ENCODE measurements around the gene FGFR3. TPM values are rescaled to one million over a fixed set of nuclear protein-coding genes. Genes with fewer than 3 reads are reported as not detected.
"Not testable (repeated sequence)": the region's sequence is repeated elsewhere in the genome, so short reads cannot be mapped to it uniquely, and the experiment has no call there.

The FGFR3 gene
- total and polyA plus RNA-seq, 5 experiments from 2014 or later: 0.19 TPM; not detected in 4

DNA sequence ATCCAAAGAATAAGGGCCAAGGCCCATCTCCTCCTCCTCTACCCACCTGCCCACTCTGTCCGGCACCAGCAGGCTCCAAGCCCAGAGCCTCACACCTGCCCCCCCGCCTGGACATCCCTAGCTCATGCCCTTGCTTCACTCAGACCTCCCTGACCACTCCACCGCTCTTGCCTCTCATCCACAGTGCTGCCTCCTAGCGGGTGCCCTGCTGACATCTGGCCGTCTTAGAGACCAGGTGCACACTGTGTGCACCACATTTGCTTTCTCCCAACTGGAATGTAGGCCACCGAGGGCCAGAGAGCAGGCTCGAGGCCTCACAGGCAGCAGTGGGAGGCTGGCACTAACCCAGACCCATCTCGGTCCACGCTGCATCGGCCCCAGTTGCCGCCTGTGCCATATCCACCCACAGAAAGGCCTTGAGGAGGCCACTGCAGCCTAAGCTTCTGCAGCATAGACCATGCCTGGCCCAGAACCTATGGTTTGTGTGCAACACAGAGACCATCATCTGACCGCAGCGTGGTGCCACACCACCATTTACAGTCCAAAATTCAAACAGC lies 49.3 kb downstream of the FGFR3 start:
- ATAC-seq (no peak), DNase-seq (no peak)
- H3K36me3 Mint-ChIP-seq: peaks cover 0 to 83% (median 8%) of the 10 kb centered on the region in 3 donors
- POLR2A ChIA-PET: no interaction called here
- peak overlapping the region in 2 of 10 donors; percentile 63 to 87 for H3K27ac Mint-ChIP-seq
- H3K4me1 Mint-ChIP-seq: peaks cover 3 to 34% (median 17%) of the 10 kb centered on the region in 4 donors
- no peaks in the 10 kb centered on the region for H3K9me3 Mint-ChIP-seq
- no peaks in the 10 kb centered on the region for H3K27me3 Mint-ChIP-seq
- no peak overlapping the region for H3K4me3 Mint-ChIP-seq

DNA sequence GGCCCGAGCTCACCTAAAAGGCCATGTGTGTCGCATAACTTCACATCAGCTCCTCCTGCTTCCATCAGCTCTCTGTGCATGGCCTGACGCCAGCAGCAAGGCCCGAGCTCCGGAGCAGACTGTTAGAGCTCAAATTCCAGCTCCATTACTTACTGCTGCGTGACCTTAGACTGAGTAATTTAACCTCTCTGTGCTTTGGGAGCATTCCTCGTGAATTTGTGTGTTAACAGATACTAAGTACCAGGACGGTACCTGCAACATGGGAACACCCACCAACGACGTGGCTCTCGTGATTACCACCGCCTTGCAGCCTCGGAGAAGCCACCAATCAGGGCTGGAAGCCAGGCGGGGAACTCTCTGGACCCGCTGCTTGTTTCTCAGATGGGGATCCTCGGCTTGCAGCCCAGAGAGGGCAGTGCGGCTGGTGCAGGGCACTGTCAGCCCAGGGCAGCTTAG lies 49.9 kb downstream of the FGFR3 start:
- ATAC-seq: no peak
- no peak overlapping the region for H3K27ac Mint-ChIP-seq
- POLR2A ChIA-PET: no interaction called here

DNA sequence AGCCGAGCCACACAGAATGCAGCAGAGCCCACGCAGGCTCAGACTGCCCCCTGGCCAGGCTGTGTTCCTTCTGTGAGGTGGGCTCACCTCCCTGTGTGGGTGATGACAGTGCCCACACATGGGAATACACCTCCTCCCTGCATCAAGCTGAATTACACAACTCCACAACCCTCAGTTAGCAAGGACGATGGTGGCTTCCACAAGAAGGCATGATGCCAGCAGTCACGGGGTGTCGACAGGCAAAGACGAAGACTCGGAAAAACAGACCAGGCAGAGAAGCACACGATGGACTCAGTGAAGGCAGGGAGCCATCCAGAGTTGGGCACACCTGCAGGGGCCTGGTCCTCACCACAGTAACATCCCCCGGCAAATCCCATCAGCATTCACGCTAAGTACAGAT lies 50.8 kb downstream of the FGFR3 start:
- H3K4me3 Mint-ChIP-seq: no peak overlapping the region
- H3K36me3 Mint-ChIP-seq: peaks cover 0 to 80% (median 12%) of the 10 kb centered on the region in 3 donors
- POLR2A ChIA-PET: no interaction called here
- H3K9me3 Mint-ChIP-seq: no peaks in the 10 kb centered on the region
- H3K27ac Mint-ChIP-seq: no peak overlapping the region
- peaks cover 6 to 34% (median 19%) of the 10 kb centered on the region in 4 donors for H3K4me1 Mint-ChIP-seq
- no peak for DNase-seq
- no peak for ATAC-seq
- no peaks in the 10 kb centered on the region for H3K27me3 Mint-ChIP-seq

More for the DNA sequence above, 49.9 kb downstream of the FGFR3 start:
- Mint-ChIP-seq H3K4me1 (peaks cover 3 to 34% (median 17%) of the 10 kb centered on the region in 4 donors), H3K4me3 (no peak overlapping the region), H3K36me3 (peaks cover 0 to 85% (median 9%) of the 10 kb centered on the region in 3 donors), H3K9me3 (no peaks in the 10 kb centered on the region), H3K27me3 (no peaks in the 10 kb centered on the region)
- no peak for DNase-seq

DNA sequence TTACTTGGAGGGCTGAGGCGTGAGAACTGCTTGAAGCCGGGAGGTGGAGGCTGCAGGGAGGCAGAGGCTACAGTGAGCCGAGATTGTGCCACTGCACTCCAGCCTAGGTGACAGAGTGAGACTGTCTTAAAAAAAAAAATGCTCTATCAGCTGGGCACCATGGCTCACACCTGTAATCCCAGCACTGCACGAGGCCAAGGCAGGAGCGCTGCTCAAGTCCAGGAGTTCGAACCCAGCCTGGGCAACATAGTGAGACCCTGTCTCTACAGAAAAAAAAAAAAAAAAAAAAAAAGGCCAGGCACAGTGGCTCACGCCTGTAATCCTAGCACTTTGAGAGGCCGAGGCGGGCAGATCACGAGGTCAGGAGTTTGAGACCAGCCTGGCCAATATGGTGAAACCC lies 51.5 kb downstream of the FGFR3 start:
- POLR2A ChIA-PET: interaction anchor here (0.7 kb wide), 1 partner anchor 8 kb away, joined by 4 read pairs; no protein-coding TSS in a partner anchor
- H3K4me3 Mint-ChIP-seq, DNase-seq, H3K27ac Mint-ChIP-seq, ATAC-seq, H3K9me3 Mint-ChIP-seq, H3K27me3 Mint-ChIP-seq: not testable (repeated sequence)
- peaks cover 0 to 73% (median 8%) of the 10 kb centered on the region in 3 donors for H3K36me3 Mint-ChIP-seq
- H3K4me1 Mint-ChIP-seq: peaks cover 6 to 29% (median 15%) of the 10 kb centered on the region in 4 donors

DNA sequence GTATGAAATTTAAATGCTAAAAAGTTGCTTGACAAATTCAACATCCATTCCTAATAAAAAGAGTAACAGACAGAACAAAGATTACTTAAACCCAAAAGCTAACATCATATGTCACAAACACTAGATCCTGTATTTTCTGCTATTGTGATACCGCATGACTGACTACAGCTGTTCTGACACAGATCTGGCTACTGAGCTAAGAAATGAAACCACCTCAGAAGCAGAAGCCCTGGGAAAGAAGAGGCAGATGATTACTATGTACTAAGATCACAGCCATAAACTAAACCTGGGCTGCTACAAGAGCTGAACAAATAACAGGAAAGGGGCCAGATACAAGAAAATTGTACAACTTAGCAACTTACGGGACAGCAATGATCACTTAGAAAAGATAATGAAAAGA lies 53.5 kb downstream of the FGFR3 start:
- no peak for DNase-seq
- Mint-ChIP-seq H3K9me3 (no peaks in the 10 kb centered on the region), H3K27me3 (no peaks in the 10 kb centered on the region), H3K4me1 (peaks cover 13 to 35% (median 25%) of the 10 kb centered on the region in 4 donors), H3K27ac (peak overlapping the region in 1 of 10 donors; percentile 13), H3K36me3 (peaks cover 0 to 56% (median 8%) of the 10 kb centered on the region in 3 donors), H3K4me3 (no peak overlapping the region)
- no peak for ATAC-seq
- POLR2A ChIA-PET: no interaction called here

DNA sequence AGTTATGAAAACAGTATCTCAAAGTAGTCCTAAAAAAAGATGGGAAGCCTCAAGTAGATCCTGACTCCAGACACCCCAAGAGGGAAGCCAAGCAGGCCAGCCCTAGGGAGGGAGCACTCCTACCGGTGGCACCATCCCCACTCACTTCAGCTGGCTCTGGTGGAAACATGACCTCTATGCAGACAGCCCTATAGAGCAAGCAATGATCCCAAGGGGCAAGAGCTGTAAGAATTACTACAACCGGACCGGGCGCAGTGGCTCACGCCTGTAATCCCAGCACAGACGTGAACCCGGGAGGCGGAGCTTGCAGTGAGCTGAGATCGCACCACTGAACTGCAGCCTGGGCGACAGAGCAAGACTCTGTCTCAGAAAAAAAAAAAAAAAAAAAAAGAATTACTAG lies 57.2 kb downstream of the FGFR3 start:
- H3K27me3 Mint-ChIP-seq: no peaks in the 10 kb centered on the region
- peaks cover 18 to 48% (median 41%) of the 10 kb centered on the region in 4 donors for H3K4me1 Mint-ChIP-seq
- POLR2A ChIA-PET: interaction anchor here (0.7 kb wide), 3 partner anchors 128 to 914 kb away, joined by 3 to 4 read pairs (median 3); no protein-coding TSS in a partner anchor
- peak overlapping the region in 1 of 10 donors; percentile 2 for H3K27ac Mint-ChIP-seq
- DNase-seq: no peak
- peaks cover 0 to 30% (median 8%) of the 10 kb centered on the region in 3 donors for H3K36me3 Mint-ChIP-seq
- no peak overlapping the region for H3K4me3 Mint-ChIP-seq
- ATAC-seq: no peak
- H3K9me3 Mint-ChIP-seq: no peaks in the 10 kb centered on the region

DNA sequence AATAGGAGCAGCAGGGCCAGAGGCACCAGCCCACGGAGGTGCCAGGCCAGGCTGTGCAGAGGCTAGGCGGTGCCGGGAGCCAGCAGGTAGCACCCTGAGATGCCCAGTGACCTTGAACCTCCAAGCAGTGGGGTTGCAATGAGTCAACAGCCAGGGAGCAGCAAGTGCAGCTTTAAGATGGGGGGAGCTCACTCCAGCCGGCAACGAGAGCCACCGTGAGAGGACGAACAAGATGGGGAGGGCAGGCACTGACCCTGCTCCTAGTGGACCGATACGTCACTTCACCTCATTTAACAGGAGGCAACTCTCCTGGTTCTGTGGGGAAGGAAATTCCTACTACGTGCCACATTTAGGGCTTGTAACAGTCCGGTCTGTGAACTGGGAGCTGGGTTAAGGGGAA lies 58.1 kb downstream of the FGFR3 start:
- Mint-ChIP-seq H3K4me1 (peaks cover 18 to 48% (median 41%) of the 10 kb centered on the region in 4 donors), H3K36me3 (peaks cover 0 to 23% (median 8%) of the 10 kb centered on the region in 3 donors), H3K27ac (peak overlapping the region in 9 of 10 donors; percentile 8 to 73 (median 62)), H3K27me3 (no peaks in the 10 kb centered on the region), H3K9me3 (no peaks in the 10 kb centered on the region), H3K4me3 (peak overlapping the region in 4 of 10 donors; percentile 13 to 52 (median 22))
- ATAC-seq (no peak), DNase-seq (no peak)
- POLR2A ChIA-PET: interaction anchor here (0.6 kb wide), 1 partner anchor 12 kb away, joined by 3 read pairs; no protein-coding TSS in a partner anchor

DNA sequence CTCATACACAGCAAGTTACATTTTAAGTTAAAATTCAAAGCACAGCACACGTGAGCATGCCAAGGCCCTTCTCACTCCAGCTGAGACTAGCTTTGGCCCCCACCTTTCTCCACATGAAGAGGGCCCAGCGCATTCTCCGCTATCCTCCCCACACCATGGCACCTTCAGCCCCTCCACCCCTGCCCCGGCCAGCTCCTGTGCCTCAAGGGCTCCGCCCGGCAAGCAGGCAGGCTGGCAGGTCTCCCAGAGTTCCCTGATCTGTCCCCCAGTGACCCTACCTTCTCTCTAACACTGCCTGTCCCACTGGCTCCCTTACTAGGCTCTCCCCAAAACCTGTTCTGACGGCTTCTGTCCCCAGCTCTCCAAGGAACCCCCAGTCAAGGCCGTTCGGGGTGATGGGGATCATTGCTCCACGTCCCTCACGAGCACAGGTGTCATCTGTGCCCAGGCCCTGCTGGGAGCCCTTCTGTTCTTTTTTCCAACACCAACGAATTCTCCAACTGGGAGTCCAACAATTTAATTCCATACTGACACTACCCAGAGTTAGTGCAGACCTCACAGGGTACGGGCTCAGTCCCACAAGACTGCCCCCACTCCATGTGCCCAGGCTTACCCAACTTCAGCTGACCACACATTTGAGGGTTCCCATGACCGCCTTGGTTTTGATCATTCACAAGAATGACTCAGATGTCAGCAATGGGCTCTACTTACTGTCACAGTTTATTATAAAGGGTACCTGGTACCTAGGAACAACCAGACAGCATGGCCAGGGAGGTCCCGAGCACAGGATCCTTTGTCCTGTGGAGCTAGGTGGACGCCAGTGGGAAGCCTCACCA lies 58.7 kb downstream of the FGFR3 start:
- POLR2A ChIA-PET: no interaction called here
- H3K27ac Mint-ChIP-seq: peak overlapping the region in 9 of 10 donors; percentile 8 to 67 (median 38)
- H3K9me3 Mint-ChIP-seq: no peaks in the 10 kb centered on the region
- peaks cover 0 to 16% (median 5%) of the 10 kb centered on the region in 3 donors for H3K36me3 Mint-ChIP-seq
- H3K4me1 Mint-ChIP-seq: peaks cover 19 to 49% (median 42%) of the 10 kb centered on the region in 4 donors
- H3K4me3 Mint-ChIP-seq: peak overlapping the region in 3 of 10 donors; percentile 27 to 54 (median 41)
- ATAC-seq: no peak
- DNase-seq: no peak
- no peaks in the 10 kb centered on the region for H3K27me3 Mint-ChIP-seq

DNA sequence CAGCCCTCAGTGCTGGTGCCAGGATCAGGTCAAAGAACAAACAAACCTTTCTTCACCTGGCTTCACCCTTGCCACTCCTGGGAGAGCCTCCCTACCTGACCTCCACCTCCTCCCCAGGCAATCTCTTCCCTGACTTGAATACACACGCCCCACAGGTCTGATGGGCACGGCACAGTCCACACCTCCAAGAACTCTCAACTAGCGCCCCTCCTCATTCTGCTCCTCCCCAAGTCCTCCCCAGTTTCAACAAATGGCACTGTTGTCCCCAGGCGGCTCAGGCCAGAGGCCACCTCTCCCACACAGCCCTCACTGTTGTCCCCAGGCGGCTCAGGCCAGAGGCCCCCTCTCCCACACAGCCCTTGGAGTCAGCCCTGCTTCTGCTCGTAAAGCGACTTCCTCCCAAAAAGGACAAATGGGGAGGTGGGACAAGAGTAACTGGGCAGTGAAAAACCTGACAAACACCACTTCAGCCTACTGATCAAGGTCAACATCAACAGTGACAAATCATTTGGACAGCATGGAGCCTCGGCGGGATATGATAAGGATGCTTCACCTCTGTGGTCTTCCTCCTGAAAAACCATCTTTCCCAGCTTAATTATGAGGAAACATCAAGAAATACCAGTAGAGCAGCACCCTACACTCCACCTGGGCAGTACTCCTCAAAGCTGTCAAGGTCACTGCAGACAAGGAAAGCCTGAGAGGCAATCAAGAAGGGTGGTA lies 60.0 kb downstream of the FGFR3 start:
- ATAC-seq (no peak), DNase-seq (no peak)
- Mint-ChIP-seq H3K27ac (peak overlapping the region in 4 of 10 donors; percentile 20 to 81 (median 66)), H3K4me3 (peak overlapping the region in 6 of 10 donors; percentile 2 to 64 (median 41)), H3K9me3 (no peaks in the 10 kb centered on the region), H3K4me1 (peaks cover 23 to 58% (median 50%) of the 10 kb centered on the region in 4 donors), H3K36me3 (peaks cover 0 to 7% (median 2%) of the 10 kb centered on the region in 3 donors), H3K27me3 (no peaks in the 10 kb centered on the region)
- POLR2A ChIA-PET: interaction anchor here (1.7 kb wide), 1 partner anchor 17 kb away, joined by 6 read pairs; the partner anchor contains the start of gene NSD2

DNA sequence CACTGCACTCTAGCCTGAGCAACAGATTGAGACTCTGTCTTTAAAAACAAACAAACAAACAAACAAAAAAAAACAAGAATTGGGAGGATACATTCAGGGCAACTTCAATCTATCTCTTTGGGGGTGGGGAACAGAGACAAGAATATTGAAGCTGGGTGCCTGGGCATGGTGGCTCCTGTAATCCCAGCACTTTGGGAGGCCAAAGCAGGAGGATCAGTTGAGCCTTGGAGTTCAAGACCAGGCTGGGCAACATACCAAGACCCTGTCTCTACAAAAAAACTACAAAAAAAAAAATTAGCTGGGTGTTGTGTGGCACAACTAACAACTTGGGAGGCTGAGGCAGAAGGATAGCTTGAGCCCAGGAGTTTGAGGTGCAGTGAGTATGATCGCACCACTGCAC lies 61.7 kb downstream of the FGFR3 start:
- Mint-ChIP-seq H3K36me3 (peaks cover 0 to 5% (median 0%) of the 10 kb centered on the region in 3 donors), H3K27me3 (no peaks in the 10 kb centered on the region), H3K4me1 (peaks cover 25 to 59% (median 49%) of the 10 kb centered on the region in 4 donors), H3K9me3 (no peaks in the 10 kb centered on the region), H3K4me3 (peak overlapping the region; percentile 68 to 88 (median 82)), H3K27ac (peak overlapping the region in 9 of 10 donors; percentile 27 to 93 (median 77))
- POLR2A ChIA-PET: interaction anchor here (1.4 to 2.2 kb wide), 3 partner anchors 10 to 132 kb away, joined by 3 to 14 read pairs (median 6); partner anchors contain the start of gene NSD2
- DNase-seq (no peak), ATAC-seq (no peak)

DNA sequence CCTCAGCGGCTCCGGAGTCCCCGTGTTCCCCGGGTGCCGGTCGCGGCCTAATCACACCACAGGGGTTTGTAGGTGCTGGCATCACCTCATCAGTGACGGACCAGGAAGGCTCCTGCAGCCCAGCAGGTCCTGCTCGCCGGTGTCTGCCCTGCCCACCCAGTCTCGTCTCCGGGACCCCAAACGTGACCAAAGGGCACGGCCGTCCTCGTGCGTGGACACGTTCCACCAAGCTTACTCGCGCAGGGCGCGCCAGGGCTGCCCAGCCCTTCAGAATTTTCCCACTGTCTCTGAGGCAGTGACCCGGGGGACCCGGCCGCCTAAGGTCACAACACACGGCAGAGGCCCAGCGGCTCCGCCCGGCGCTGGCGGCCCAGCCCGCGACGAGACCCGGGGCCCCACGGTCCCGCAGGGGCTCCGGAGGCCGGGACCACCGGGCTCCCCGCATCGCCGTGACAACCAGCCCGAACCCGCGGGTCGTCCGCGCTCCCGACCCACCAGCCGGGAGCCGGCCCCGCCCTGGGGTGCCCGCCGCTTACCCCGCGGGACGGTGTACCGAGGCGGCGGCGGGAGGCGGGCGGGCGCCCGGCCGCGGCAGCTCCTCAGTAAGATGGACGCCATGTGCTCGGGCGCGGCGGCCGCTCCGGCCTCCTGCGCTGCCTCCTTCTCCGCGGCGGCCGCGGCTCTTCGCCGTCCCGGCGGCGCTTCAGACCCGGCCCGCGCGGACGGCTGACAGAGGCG lies 62.4 kb downstream of the FGFR3 start:
- no peaks in the 10 kb centered on the region for H3K9me3 Mint-ChIP-seq
- ATAC-seq (peak in 1 of 2 donors; percentile 24), DNase-seq (peak in 2 of 10 donors; percentile 10 to 20)
- peaks cover 25 to 55% (median 46%) of the 10 kb centered on the region in 4 donors for H3K4me1 Mint-ChIP-seq
- peaks cover 0 to 5% (median 0%) of the 10 kb centered on the region in 3 donors for H3K36me3 Mint-ChIP-seq
- POLR2A ChIA-PET: interaction anchor here (0.8 to 3.6 kb wide), 6 partner anchors 9 to 132 kb away, joined by 3 to 57 read pairs (median 5); partner anchors contain the start of gene NSD2
- H3K4me3 Mint-ChIP-seq: peak overlapping the region; percentile 71 to 88 (median 82)
- peak overlapping the region in 8 of 10 donors; percentile 37 to 91 (median 56) for H3K27ac Mint-ChIP-seq
- no peaks in the 10 kb centered on the region for H3K27me3 Mint-ChIP-seq

All from naive thymus-derived CD8-positive, alpha-beta T cell (primary cell).